BLaER1 (cell line): Measurements from ENCODE around the gene TM4SF20.
"Not testable (repeated sequence)": the region's sequence is repeated elsewhere in the genome, so short reads cannot be mapped to it uniquely, and the experiment has no call there.

Source experiments
- H3K27ac ChIP-seq: shearing (Covaris generic); formaldehyde crosslinking; 2 replicates; pipeline ENCODE4 v1.8.1; 2022
- H3K27me3 ChIP-seq: shearing (Covaris generic); formaldehyde crosslinking; 2 replicates; pipeline ENCODE4 v1.8.1; 2022
- H3K36me3 ChIP-seq: shearing (Covaris generic); formaldehyde crosslinking; 2 replicates; pipeline ENCODE4 v1.8.1; 2022
- H3K4me1 ChIP-seq: shearing (Covaris generic); formaldehyde crosslinking; 2 replicates; pipeline ENCODE4 v1.8.1; 2022
- H3K4me2 ChIP-seq: shearing (Covaris generic); formaldehyde crosslinking; 2 replicates; pipeline ENCODE4 v1.8.1; 2022
- H3K4me3 ChIP-seq: shearing (Covaris generic); formaldehyde crosslinking; 2 replicates; pipeline ENCODE4 v1.8.1; 2022
- H3K9ac ChIP-seq: shearing (Covaris generic); formaldehyde crosslinking; 2 replicates; pipeline ENCODE4 v1.8.1; 2022
- H3K9me3 ChIP-seq: shearing (Covaris generic); formaldehyde crosslinking; 2 replicates; pipeline ENCODE4 v1.8.1; 2022
- H4K20me1 ChIP-seq: shearing (Covaris generic); formaldehyde crosslinking; 2 replicates; pipeline ENCODE4 v1.8.1; 2022
- Cebpa-rat ChIP-seq: shearing (Covaris generic); IDR thresholded peaks from 2 replicates; pipeline ENCODE4 v1.8.1; 2022

Gene TM4SF20

DNA sequence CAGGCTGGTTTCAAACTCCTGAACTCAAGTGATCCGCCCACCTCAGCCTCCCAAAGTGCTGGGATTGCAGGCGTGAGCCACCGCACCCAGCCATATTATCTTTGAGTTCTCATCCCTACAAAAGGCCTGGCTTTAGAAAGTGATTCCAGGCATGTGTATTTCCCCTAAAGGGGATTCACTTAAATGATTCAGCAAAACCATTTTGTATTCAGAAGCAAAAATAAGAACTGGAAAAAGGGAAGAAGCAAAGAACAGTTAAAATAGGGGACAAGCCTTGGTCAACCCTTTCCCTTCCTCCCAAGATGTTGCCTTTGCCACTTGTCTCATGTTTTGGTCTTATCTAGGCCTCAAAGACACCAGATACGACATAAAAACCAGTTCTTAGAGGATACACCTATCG is 10.5 kb downstream of the TM4SF20 start:
- Histone ChIP-seq H3K9me3 (no peaks in the 10 kb centered on the region), H3K9ac (no peak overlapping the region), H4K20me1 (no peaks in the 10 kb centered on the region), H3K4me1 (peaks cover 27% of the 10 kb centered on the region), H3K27ac (no peak overlapping the region), H3K4me2 (no peak overlapping the region), H3K36me3 (no peaks in the 10 kb centered on the region), H3K27me3 (no peaks in the 10 kb centered on the region), H3K4me3 (no peak overlapping the region)
- TF ChIP-seq Cebpa-rat = no peak

DNA sequence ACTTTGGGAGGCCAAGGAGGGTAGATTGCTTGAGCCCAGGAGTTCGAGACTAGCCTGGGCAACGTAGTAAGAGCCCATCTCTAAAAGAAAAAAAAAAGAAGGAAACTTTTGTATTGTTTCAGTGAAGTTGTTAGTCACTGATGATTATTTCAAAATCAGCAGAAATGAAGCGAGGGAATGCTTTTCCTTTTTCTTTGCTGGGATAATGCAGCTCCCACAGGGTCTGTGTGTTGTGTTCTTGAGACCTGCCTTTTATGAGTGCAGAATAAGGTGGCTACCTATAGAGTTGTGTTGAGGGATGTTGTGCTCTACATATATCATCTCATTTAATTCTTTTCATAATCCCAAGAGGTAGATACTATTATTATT is 11.7 kb downstream of the TM4SF20 start:
- Histone ChIP-seq H3K4me3 (no peak overlapping the region), H4K20me1 (no peaks in the 10 kb centered on the region), H3K4me2 (no peak overlapping the region), H3K9ac (no peak overlapping the region), H3K9me3 (no peaks in the 10 kb centered on the region), H3K27ac (no peak overlapping the region), H3K4me1 (peaks cover 27% of the 10 kb centered on the region), H3K27me3 (no peaks in the 10 kb centered on the region), H3K36me3 (no peaks in the 10 kb centered on the region)
- no peak for TF ChIP-seq Cebpa-rat

DNA sequence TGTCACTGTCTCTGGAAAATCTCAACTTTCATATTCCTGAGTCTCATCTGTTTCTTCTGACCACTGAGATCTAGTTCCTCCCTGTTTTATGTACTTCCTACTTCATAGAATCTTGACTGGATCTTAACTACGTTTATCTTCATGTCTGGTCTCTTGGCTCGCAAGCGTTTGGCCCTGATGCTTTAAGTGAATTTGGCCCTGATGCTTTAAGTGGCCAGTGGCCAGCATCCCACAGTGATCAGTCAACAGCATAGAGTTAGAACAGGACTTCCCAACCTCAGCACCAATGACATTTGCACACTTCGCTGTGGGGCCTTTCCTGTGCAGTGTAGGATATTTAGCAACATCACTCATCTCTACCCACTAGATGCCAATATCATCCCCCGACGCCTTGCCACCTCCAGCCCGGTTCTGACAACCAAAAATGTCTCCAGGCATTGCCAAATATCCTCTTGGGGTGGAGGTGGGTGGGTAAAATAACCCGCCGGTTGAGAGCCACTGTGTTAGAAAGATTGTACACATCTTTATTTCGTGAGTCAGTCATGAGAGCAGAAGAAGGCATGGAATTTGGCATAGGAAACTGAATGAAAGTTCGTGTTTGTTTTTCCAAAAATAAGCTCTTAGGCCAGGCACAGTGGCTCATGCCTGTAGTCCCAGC is 12.2 kb downstream of the TM4SF20 start:
- H3K27ac ChIP-seq = no peak overlapping the region

DNA sequence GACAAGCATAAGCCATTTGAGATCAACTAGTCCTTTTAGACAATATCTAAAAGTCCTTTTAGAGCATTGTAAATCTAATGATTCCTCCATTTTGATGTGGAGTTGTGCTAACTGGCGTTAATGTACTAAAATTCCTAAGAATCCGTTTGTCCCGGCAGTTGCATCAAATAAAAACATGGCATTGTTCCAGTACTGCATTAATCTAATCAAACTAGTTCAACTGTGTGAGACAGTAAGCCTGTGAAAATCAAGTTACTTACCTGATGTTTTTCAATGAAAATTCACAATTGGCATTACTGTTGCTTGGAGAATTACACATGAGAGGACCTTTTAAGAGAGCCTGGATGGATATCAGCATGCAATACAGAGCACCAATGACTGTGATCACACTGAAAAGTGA is 13.3 kb downstream of the TM4SF20 start:
- Histone ChIP-seq H3K9me3 (no peaks in the 10 kb centered on the region), H3K9ac (no peak overlapping the region), H3K4me1 (peaks cover 21% of the 10 kb centered on the region), H3K36me3 (peaks cover 6% of the 10 kb centered on the region), H4K20me1 (no peaks in the 10 kb centered on the region), H3K27me3 (no peaks in the 10 kb centered on the region), H3K27ac (no peak overlapping the region), H3K4me3 (no peak overlapping the region), H3K4me2 (no peak overlapping the region)
- no peak for TF ChIP-seq Cebpa-rat

More for the DNA sequence above, 12.2 kb downstream of the TM4SF20 start:
- no peak for TF ChIP-seq Cebpa-rat
- Histone ChIP-seq H3K27me3 (no peaks in the 10 kb centered on the region), H3K4me2 (no peak overlapping the region), H3K36me3 (no peaks in the 10 kb centered on the region), H3K9me3 (no peaks in the 10 kb centered on the region), H3K4me3 (no peak overlapping the region), H4K20me1 (no peaks in the 10 kb centered on the region), H3K9ac (no peak overlapping the region), H3K4me1 (peaks cover 27% of the 10 kb centered on the region)

DNA sequence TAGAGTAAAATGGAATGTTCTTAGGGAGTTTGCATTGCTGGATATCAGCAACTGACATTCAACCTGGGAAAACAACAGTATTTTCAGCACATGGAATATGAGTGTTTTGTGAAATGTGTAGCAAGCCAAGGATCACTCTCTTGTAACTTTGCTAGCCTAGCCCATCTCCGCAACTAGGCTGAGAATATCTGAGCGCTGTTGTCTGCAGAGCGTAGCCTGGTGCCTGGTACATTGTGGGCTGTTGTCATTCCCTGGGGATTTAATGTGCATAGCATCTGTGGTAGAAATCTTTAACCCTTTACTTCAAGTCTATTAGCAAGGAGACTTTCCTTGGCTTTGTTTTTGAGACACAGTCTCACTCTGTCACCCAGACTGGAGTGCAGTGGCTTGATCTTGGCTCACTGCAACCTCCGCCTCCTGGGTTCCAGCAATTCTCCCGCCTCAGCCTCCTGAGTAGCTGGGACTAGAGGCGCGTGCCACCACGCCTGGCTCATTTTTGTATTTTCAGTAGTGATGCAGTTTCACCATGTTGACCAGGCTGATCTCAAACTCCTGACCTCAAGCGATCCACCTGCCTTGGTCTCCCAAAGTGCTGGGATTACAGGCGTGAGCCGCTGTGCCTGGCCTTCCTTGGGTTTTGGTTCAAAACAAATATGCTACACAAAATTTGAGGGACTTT is 14.4 kb downstream of the TM4SF20 start:
- not testable (repeated sequence) for H3K27ac ChIP-seq, H4K20me1 ChIP-seq, H3K4me3 ChIP-seq, H3K27me3 ChIP-seq, H3K9ac ChIP-seq, H3K9me3 ChIP-seq
- peaks cover 15% of the 10 kb centered on the region for H3K36me3 ChIP-seq
- H3K4me1 ChIP-seq = peaks cover 15% of the 10 kb centered on the region
- H3K4me2 ChIP-seq = peak overlapping the region; percentile 47

DNA sequence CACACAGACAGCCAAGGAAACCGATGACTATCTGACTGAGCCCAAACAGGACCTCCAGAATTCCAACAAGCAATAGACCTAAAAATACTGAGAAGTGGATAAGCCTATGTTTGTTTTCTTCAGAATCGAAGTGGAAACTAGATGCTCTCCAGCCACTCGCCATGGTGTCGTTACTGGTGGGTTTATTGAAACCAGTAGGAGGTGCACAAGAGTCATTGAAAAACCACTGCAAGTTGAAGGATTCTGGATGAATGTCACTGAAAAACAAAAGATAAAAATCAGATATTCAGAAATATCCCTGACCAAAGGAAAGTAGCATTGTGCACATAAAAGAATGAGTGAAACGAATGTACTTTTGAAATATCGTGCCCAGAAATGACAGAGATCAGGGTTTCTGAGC is 15.3 kb downstream of the TM4SF20 start:
- Histone ChIP-seq H3K27ac (no peak overlapping the region), H3K4me2 (peak overlapping the region; percentile 47; the same call in 1 of the 2 replicates), H3K27me3 (no peaks in the 10 kb centered on the region), H3K36me3 (peaks cover 23% of the 10 kb centered on the region), H3K4me3 (no peak overlapping the region), H4K20me1 (no peaks in the 10 kb centered on the region), H3K4me1 (peaks cover 15% of the 10 kb centered on the region), H3K9ac (no peak overlapping the region), H3K9me3 (no peaks in the 10 kb centered on the region)
- no peak for TF ChIP-seq Cebpa-rat

DNA sequence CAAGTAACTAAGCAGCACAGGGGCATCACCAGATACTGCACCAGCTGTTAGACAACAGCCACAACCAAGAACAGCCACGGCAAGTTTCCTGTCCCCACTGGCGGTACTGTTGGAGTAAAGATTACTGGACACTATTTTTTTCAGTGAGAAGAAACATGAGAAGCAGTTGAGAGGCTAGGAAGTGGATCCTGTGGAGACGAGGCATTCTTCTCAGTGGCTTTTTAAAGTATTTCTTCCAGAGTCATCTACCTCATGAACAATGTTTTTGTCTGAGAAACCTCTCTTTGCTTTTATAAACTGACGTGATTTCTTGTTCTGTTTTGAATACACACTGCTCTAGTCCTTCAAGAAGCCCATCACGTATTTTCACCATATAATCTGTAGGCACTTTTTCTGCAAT is 18.8 kb downstream of the TM4SF20 start:
- H4K20me1 ChIP-seq = no peaks in the 10 kb centered on the region
- H3K4me3 ChIP-seq = no peak overlapping the region
- H3K9ac ChIP-seq = no peak overlapping the region
- no peaks in the 10 kb centered on the region for H3K27me3 ChIP-seq
- H3K36me3 ChIP-seq = peaks cover 57% of the 10 kb centered on the region
- no peaks in the 10 kb centered on the region for H3K9me3 ChIP-seq
- no peak overlapping the region for H3K27ac ChIP-seq
- H3K4me2 ChIP-seq = no peak overlapping the region
- H3K4me1 ChIP-seq = peaks cover 15% of the 10 kb centered on the region
- TF ChIP-seq Cebpa-rat = no peak

DNA sequence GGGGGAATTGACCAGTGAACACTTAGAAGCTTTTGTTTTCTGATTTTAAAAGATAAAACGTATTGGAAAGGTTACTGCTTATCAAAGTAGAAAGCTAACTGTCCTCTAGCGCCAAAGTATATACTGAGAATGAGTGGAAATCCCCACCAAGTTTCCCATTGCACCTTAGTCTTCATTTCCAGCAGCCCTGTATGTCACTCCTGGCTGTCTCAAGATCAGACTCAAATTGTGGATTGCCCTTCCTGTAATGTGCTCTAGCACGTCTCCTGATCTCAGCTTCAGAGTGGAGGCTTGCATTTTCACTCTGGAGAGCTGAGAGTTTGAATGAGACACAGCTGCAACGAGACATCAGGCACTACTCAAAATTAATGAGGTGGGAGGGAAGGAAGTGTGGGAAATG is 27.5 kb downstream of the TM4SF20 start:
- Histone ChIP-seq H3K36me3 (peaks cover 63% of the 10 kb centered on the region), H3K9me3 (no peaks in the 10 kb centered on the region), H4K20me1 (no peaks in the 10 kb centered on the region), H3K9ac (no peak overlapping the region), H3K4me3 (no peak overlapping the region), H3K27me3 (no peaks in the 10 kb centered on the region), H3K27ac (no peak overlapping the region), H3K4me2 (no peak overlapping the region), H3K4me1 (no peaks in the 10 kb centered on the region)
- no peak for TF ChIP-seq Cebpa-rat

DNA sequence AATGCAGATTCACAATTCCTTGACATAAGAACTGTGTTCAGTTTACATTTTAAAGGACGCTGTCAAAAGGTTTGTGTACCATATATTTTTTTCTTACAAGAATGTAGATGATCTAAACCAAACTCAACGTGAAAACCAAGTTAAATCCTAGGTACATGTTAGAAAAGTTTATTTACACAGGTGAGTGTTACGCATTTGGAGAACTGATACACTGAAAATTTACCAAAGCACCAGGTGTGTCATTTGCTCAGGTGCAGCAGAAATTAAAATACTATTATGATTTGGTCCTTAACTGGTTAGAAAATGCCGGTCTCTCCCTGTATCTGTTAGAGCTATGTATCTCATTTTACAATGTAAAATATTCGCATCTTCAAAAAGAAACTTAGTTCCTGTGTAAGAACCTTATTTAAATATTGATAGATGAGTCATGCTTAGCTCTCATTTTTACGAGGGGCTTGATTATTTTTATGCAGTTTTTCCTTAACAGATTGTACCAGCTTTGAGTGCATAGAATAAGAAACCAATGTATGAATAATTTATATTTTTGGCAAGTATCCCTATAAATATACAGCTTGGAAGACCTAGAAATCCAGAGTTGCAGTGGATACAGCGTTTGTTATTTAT is 29.0 kb downstream of the TM4SF20 start:
- Histone ChIP-seq H3K4me3 (no peak overlapping the region), H3K9ac (no peak overlapping the region), H3K4me1 (no peaks in the 10 kb centered on the region), H3K4me2 (no peak overlapping the region), H3K36me3 (peaks cover 60% of the 10 kb centered on the region), H3K27ac (no peak overlapping the region), H3K9me3 (no peaks in the 10 kb centered on the region), H4K20me1 (no peaks in the 10 kb centered on the region), H3K27me3 (no peaks in the 10 kb centered on the region)
- TF ChIP-seq Cebpa-rat = no peak

DNA sequence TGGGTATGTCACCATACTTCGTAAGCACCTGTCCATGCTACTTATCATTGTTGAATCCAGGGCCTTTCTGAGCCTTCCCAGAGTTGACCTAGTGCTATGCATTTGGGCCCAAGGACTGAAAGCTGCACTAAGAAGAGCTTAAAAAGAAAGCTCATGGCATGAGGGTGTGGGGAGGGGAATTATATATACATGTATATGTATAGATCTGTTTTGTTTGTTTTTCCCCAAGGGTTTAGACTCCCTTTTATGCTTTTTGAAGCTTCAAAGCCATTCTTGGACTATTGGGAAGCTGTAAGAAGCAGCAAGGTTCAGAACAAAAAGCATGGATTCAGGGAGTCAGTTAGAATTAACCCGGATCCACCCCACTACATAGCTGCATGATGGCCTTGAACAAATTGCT is 30.8 kb downstream of the TM4SF20 start:
- H3K36me3 ChIP-seq = peaks cover 61% of the 10 kb centered on the region
- no peak overlapping the region for H3K4me2 ChIP-seq
- H3K27ac ChIP-seq = no peak overlapping the region
- H4K20me1 ChIP-seq = no peaks in the 10 kb centered on the region
- no peaks in the 10 kb centered on the region for H3K9me3 ChIP-seq
- no peak overlapping the region for H3K4me3 ChIP-seq
- no peaks in the 10 kb centered on the region for H3K4me1 ChIP-seq
- H3K27me3 ChIP-seq = no peaks in the 10 kb centered on the region
- no peak for TF ChIP-seq Cebpa-rat
- H3K9ac ChIP-seq = no peak overlapping the region
